SKM-1 treated with dmso at 0.1 percent for 144 hours (cell line): ENCODE measurements around the gene PTAFR.

Experiments used
- DNase-seq: peaks from one replicate; lab custom pipeline; 2025; ENCODE audit not compliant: unreplicated experiment; lab: John Stamatoyannopoulos, UW

PTAFR gene

DNA sequence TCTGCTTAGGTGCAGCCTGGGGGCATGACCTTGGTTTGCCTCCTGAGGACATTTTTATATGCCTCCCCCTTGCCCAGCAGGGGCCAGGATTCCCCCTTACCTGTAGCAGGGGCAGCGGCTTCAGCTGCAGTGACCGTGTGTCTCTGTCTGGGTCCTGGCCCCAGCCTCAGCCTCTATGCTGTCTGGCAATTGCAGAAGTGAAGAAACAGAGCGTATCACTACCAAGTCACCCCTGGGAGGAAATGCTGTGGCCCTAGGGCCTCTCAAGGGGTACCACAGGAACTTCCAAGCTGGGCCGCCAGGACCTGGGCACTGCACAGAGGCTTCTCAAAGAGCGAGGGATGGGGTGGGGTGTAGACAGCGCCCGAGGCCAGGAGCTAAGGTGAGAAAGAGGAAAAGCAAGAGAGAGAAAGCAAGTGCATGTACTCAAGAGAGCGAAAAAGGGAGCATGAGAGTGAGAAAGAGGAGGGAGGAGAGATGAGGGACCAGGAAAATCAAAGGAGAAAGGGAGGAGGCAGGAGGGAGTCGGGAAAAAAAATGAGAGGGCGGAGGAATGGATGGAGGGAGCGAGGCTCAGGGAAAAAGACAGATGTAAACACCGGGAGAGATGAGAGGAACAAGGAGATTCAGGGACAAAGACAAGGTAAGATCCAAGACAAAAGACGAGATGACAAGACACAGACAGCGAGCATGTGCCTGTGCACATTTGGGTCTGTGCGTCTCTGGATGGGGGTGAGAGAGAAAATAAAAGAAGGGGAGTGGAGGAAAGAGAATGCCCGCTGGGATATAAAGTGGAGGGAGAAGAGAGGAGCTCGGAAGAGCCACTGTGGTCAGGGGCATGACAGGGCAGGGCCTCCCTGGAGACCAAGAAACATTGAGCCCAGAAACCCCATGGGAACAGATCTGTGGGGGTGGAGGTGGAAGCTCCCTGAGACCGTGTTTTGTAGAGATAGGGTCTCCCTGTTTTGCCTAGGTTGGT lies at the start of gene PTAFR:
Gene PTAFR, minus strand, starts transcription at position 199 of the 979 bp plus-strand sequence. CDS start 25,669 bp downstream, outside the sequence.
- DNase-seq: peak; percentile 85

DNA sequence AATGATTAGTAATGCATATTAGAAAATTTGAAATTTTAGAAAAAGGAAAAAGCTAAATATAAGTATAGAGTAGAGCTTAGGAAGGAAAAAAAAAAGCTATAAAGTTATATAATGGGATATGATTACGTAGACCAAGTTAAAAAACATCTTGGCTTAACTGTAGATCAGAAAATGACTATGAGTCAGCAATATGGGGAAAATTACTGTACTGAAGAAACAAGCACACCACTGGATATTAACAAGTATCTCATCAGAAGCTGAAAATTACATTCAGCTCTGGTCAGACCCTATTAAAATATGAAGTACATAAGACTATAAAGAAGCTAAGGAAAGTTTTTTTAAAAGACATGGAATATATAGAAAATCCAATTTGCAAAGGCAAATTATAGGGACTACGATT lies 36.8 kb upstream of the PTAFR start:
- DNase-seq: no peak

DNA sequence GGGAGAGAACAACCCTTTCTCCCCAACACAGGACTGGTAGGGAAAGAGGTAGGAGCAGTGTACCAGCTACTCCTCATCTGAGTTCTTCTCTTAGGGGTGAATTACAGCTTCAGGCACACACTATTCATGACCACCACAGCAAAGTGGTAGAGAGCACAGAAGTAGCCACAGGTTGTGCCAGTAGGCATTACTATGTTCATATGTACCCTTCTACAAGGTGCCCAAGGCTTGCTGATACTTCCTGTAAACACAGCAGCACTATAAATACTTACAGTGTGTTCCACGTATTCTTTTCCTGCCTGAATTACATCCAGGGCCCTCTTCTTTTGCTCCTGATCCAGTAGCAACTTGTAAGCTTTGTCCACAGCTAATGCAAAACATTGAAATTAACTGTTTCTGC lies 33.2 kb upstream of the PTAFR start:
- DNase-seq: no peak

DNA sequence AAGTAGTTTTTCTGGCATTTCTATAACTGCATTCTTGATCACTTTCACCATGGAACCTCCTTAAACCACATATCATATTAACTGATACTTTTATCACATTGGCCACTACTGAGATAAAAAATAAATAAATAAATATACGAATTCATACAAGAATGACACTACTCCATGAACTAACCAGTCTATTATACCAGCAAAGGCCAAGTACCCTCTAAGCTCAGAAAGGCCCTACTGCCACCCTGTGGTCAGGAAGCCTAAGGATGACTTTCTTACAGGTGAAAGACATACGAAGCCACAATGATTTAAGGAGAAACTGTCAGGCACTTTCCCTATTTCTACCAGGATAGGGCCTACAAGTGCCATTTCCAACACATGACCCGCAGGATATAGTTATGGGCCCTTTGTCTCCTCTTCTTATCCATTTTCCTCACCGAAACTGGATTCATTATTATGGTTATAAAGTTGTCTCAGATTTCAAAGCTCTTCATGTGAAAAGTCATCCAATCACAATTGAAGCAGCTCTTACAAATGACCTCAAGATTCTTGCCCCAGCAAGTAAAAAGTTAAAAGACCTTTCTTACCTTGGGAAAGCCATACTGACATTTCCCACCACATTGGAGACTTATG lies 32.4 kb upstream of the PTAFR start:
- DNase-seq: peak; percentile 58

DNA sequence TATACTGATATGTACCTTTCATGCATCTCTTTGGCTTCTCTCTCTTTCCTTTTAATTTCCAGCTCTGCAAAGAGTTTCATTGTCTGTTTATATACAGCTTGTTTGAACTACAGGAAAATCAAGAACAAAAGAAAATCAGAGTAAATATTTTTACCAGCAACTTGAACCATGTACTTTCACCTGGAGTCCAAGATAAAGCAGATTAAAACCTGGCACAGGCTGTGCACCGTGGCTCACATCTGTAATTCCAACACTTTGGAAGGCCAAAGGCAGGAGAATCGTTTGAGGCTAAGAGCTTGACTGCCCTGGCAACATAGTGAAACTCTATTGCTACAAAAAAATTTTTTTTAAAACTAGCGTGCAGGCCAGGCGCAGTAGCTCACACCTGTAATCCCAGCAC lies 28.8 kb upstream of the PTAFR start:
- no peak for DNase-seq

- no peak for DNase-seq
Observed at GRCh38 chr1:28200234-28200873, 23.9 kb upstream of the PTAFR start.

GRCh38 chr1:28199328-28200233 lies 23.1 kb upstream of the PTAFR start:
- no peak for DNase-seq

- DNase-seq: no peak
Observed at GRCh38 chr1:28197682-28198415, 21.4 kb upstream of the PTAFR start.

DNA sequence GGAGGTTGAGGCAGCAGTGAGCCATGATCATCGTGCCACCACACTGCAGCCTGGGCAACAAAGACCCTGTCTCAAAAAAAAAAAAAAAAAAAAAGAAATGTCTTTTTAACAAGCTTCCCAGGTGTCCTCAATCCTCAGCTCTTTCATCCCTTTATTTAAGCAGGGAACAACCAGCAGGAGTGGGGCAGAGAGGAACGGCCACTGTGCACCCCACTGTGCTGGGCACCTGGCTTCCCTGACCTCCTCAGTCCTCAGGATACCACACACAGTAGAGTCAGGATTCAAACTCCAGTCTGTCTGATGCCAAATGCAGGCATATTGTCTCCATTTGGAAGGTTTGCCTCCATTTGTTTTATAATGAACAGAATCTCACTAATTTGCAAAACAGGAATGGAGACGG lies 19.8 kb upstream of the PTAFR start:
- DNase-seq: no peak

- DNase-seq: no peak
Observed at GRCh38 chr1:28195780-28196179, 19.3 kb upstream of the PTAFR start.

DNA sequence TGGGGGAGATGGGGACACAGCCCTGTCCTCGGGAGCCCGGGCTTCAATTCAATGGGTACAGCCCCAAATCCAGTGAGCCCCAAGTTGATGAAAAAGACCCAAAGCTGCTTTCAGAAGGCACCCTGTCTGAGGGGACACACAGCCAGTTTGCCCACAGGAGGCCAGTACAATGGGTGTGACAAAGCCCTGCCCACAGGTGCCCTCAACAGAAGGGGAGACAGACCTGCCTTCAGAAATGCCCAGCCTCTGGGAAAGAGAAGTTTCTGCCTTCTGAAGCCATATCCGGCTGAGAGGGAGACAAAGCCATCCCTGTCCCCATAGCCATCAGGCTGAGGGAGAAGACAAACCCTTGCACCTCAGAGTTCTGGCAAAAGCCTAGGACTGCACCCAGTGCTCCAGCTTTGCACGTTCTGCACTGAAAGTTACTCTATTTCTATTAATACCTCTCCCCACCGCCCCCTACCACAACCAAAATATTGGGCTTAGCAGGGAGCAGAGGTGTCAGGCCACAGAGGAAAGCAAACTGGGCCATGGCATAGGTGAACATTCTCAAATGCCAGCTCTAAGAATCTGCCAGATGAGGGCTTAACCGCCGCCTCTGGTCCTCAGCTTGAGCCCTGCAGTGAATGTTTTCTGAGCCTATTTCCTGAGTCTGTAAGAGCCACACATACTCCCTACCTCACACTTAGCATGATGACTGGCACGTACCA lies 18.0 kb upstream of the PTAFR start:
- DNase-seq: no peak

DNA sequence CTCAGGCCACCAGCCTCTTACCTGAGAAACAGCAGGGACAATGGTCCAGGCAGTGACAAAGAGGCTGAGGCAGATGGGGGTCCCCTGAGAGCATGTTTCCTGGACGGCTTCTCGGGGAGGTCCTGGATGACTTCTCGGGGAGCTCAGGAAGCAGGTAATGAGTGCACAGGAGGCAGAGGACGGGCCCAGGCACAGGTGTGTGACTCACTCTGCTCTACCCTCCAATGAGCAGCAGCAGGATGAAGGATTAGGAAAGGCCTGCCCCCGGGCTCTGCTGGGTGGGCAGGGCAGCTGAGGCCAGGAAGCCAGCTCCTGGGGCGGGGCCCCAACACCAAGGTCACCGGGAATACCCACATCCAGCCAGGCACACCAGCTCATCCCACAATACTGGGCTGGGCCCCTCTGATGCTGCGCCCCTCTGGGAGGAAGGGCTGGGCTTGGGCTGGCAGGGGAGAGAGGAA lies 17.2 kb upstream of the PTAFR start:
- no peak for DNase-seq

- DNase-seq: no peak
Observed at GRCh38 chr1:28190996-28191645, 14.6 kb upstream of the PTAFR start.

- peak; percentile 13 for DNase-seq
Observed at GRCh38 chr1:28190337-28190979, 14.0 kb upstream of the PTAFR start.

- no peak for DNase-seq
Observed at GRCh38 chr1:28185071-28185470, 8.6 kb upstream of the PTAFR start.

DNA sequence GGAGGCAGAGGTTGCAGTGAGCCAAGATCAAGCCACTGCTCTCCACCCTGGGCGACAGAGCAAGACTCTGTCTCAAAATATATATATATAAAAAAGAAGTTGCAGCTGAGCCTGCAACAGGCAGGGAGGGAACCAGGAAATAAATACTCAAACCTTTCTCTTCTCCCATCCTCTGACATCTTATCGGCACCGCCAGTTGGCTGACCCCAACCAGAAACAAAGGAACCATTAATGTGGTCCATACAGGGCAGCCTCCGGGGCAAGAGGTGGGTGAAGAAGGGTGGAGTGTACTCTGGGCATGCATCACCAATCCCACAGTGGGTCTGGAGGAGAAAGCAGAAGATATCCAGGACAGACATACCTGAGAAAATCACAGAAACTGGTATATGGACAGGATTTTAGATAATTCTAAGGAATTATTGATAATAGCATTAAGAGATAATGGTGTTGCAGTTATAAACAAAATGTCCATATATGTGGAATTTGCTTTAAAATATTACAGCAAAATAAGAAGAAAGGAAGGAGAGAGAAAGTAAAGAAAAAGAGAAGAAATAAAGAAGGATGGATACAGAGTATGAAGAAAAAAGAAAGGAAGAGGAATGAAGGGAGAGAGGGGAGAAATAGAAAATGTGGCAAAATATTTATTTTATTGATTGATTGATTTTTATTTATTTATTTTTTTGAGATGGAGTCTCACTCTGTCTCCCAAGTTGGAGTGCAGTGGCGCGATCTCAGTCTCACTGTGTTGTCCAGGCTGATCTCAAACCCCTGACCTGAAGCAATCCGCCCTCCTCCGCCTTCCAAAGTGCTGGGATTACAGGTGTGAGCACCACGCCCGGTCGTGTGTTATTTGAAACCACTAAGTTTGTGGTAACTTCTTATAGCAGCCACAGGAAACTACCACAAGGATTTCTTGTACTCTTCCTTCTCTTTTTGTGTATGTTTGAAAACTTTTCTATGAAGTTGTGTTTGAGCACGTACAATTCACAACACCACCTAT lies 4.1 kb upstream of the PTAFR start:
- no peak for DNase-seq
